ENCODE measurements around the gene WDR81. TPM values are rescaled to one million over a fixed set of nuclear protein-coding genes. Genes with fewer than 3 reads are reported as not detected.
"Not testable (repeated sequence)": the region's sequence is repeated elsewhere in the genome, so short reads cannot be mapped to it uniquely, and the experiment has no call there.

Gene WDR81
- total RNA-seq, 1 experiment from 2014 or later = 29.5 TPM

DNA sequence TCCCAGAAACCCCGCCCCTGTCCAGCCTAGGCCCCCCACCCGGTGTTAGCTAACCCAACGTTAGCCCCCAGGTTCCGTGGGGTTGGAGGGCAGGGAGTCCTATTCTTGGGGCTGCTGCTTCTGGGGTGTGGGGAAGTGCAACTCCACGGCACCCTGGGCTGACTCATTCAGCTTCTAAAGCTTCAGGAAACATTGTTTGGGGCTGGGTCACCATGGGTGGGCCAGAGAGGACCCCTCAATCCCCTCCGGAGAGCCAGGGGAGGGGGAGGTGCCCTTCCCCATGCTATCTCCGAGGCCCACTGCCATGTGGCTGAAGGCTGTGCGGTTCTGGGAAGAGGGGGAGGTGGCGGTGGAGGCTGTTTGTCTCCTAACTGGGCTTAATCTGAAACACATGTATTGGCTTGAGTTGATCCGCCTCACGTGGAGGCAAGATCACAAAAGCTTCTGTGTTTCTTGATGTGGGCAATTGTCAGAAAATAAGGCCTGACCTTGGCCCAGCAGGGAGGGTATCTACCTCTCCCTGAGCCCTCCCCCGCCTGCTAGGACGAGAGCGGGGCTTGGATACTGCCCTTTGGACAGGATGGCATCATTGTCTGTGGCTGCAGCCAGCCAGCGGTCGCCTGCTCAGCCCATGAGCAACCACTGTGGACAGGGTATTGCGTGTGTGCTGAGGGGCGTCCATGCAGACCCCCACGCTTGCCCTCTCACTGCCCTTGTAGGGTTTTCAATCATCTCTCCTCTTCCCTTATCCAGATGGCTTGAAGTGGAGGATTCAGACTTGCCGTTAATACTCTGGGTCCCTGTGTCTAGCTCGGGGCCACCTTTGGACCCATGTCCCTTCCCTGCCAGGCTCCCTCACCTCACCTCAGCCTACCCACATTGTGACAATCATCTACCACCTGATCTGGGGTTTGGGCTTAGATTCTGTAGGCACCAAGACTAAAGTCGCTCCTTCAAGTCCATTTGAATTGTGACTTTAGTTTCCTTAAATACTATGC, 38.7 kb downstream of the WDR81 start:
- Histone ChIP-seq H3K4me1 (ENCODE audit: control insufficient read depth, insufficient read depth, low read length) (peaks cover 9% of the 10 kb centered on the region), H3K27ac (ENCODE audit: low read length) (no peak overlapping the region), H3K4me3 (ENCODE audit: low read depth in 2 of 2, low read length in 2 of 2) (no peak overlapping the region; a peak in 1 of 4 replicates), H3K9me3 (ENCODE audit: control insufficient read depth, insufficient read depth, low read depth, low read length) (no peaks in the 10 kb centered on the region), H3K27me3 (ENCODE audit: control insufficient read depth, insufficient read depth, low read length) (no peaks in the 10 kb centered on the region), H3K36me3 (ENCODE audit: control insufficient read depth, insufficient read depth, low read length) (no peaks in the 10 kb centered on the region)
- TF ChIP-seq, protein P1, sequence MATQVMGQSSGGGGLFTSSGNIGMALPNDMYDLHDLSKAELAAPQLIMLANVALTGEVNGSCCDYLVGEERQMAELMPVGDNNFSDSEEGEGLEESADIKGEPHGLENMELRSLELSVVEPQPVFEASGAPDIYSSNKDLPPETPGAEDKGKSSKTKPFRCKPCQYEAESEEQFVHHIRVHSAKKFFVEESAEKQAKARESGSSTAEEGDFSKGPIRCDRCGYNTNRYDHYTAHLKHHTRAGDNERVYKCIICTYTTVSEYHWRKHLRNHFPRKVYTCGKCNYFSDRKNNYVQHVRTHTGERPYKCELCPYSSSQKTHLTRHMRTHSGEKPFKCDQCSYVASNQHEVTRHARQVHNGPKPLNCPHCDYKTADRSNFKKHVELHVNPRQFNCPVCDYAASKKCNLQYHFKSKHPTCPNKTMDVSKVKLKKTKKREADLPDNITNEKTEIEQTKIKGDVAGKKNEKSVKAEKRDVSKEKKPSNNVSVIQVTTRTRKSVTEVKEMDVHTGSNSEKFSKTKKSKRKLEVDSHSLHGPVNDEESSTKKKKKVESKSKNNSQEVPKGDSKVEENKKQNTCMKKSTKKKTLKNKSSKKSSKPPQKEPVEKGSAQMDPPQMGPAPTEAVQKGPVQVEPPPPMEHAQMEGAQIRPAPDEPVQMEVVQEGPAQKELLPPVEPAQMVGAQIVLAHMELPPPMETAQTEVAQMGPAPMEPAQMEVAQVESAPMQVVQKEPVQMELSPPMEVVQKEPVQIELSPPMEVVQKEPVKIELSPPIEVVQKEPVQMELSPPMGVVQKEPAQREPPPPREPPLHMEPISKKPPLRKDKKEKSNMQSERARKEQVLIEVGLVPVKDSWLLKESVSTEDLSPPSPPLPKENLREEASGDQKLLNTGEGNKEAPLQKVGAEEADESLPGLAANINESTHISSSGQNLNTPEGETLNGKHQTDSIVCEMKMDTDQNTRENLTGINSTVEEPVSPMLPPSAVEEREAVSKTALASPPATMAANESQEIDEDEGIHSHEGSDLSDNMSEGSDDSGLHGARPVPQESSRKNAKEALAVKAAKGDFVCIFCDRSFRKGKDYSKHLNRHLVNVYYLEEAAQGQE (IDR thresholded peaks at IDR 0.05; ENCODE audit: insufficient read depth in 1 of 2, low read depth in 2 of 2, low read length in 1 of 2) = no peak
- no peak for TF ChIP-seq TCF7L2 (IDR thresholded peaks at IDR 0.05; ENCODE audit: low read depth, low read length)
- TF ChIP-seq POLR2AphosphoS5 (IDR thresholded peaks at IDR 0.05; ENCODE audit: low read depth, low read length) = no peak
- TF ChIP-seq, protein P2, sequence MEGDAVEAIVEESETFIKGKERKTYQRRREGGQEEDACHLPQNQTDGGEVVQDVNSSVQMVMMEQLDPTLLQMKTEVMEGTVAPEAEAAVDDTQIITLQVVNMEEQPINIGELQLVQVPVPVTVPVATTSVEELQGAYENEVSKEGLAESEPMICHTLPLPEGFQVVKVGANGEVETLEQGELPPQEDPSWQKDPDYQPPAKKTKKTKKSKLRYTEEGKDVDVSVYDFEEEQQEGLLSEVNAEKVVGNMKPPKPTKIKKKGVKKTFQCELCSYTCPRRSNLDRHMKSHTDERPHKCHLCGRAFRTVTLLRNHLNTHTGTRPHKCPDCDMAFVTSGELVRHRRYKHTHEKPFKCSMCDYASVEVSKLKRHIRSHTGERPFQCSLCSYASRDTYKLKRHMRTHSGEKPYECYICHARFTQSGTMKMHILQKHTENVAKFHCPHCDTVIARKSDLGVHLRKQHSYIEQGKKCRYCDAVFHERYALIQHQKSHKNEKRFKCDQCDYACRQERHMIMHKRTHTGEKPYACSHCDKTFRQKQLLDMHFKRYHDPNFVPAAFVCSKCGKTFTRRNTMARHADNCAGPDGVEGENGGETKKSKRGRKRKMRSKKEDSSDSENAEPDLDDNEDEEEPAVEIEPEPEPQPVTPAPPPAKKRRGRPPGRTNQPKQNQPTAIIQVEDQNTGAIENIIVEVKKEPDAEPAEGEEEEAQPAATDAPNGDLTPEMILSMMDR (IDR thresholded peaks at IDR 0.05) = no peak
- no peak for TF ChIP-seq SIN3A (IDR thresholded peaks at IDR 0.05; ENCODE audit: borderline replicate concordance, insufficient read depth, low read depth, low read length)
- DNase-seq (ENCODE audit: low read depth, low spot score) (no peak), ATAC-seq (no peak; the same call in 1 of the 2 replicates)
- ChIA-PET POLR2A (no interaction called here), CTCF (no interaction called here)
- no TSS peak for BruUV-seq (replicated peaks)
- in situ Hi-C loops (cut with HindIII; ENCODE audit: low pct_unique_long_range_greater_than_20kb, low sequenced_read_pairs) = no loop called here
- intact Hi-C loops (cut with micrococcal nuclease; ENCODE audit: unreplicated experiment) = no loop called here

DNA sequence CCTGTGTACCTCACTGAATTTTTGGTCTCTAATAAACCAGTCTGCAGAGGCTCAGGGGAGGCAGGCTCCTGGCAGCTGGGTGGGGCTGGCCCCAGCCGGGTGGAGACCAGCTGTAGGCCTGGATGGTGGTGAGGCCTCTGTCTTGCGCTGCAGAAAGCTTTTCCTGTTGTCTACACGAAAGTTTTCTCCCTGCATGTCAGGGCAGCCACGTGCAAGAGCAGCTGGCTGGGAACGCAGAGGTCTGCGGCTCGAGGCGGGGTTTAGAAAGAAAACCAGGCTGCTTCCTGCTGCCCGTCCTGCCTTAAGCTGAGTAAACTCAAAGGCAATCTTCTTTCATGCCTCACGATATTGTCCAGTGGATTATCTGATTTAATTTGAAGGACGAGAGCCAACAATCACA, 39.8 kb downstream of the WDR81 start:
- H3K27ac ChIP-seq (ENCODE audit: low read length) = no peak overlapping the region
- H3K9me3 ChIP-seq (ENCODE audit: control insufficient read depth, insufficient read depth, low read depth, low read length) = no peaks in the 10 kb centered on the region
- in situ Hi-C loops (cut with HindIII; ENCODE audit: low pct_unique_long_range_greater_than_20kb, low sequenced_read_pairs) = no loop called here
- ATAC-seq (no peak), DNase-seq (ENCODE audit: low read depth, low spot score) (no peak)
- CTCF ChIA-PET = no interaction called here
- H3K27me3 ChIP-seq (ENCODE audit: control insufficient read depth, insufficient read depth, low read length) = no peaks in the 10 kb centered on the region
- H3K4me1 ChIP-seq (ENCODE audit: control insufficient read depth, insufficient read depth, low read length) = peaks cover 10% of the 10 kb centered on the region
- TF ChIP-seq, protein P1 (IDR thresholded peaks at IDR 0.05; ENCODE audit: insufficient read depth in 1 of 2, low read depth in 2 of 2, low read length in 1 of 2) = no peak
- TF ChIP-seq, protein P2 (IDR thresholded peaks at IDR 0.05) = no peak
- TF ChIP-seq TCF7L2 (IDR thresholded peaks at IDR 0.05; ENCODE audit: low read depth, low read length) = no peak
- no peak for TF ChIP-seq POLR2AphosphoS5 (IDR thresholded peaks at IDR 0.05; ENCODE audit: low read depth, low read length)
- no peak for TF ChIP-seq SIN3A (IDR thresholded peaks at IDR 0.05; ENCODE audit: borderline replicate concordance, insufficient read depth, low read depth, low read length)
- no peak overlapping the region for H3K4me3 ChIP-seq (ENCODE audit: low read depth in 2 of 2, low read length in 2 of 2)
- POLR2A ChIA-PET = no interaction called here
- BruUV-seq (replicated peaks) = no TSS peak
- intact Hi-C loops (cut with micrococcal nuclease; ENCODE audit: unreplicated experiment) = no loop called here
- no peaks in the 10 kb centered on the region for H3K36me3 ChIP-seq (ENCODE audit: control insufficient read depth, insufficient read depth, low read length)

GRCh38 chr17:1764705-1765104, 40.2 kb downstream of the WDR81 start:
- H3K9me3 ChIP-seq (ENCODE audit: control insufficient read depth, insufficient read depth, low read depth, low read length); H3K27ac ChIP-seq (ENCODE audit: low read length); ATAC-seq; H3K4me3 ChIP-seq (ENCODE audit: low read depth in 2 of 2, low read length in 2 of 2); DNase-seq (ENCODE audit: low read depth, low spot score); POLR2A ChIA-PET; in situ Hi-C loops (cut with HindIII; ENCODE audit: low pct_unique_long_range_greater_than_20kb, low sequenced_read_pairs); intact Hi-C loops (cut with micrococcal nuclease; ENCODE audit: unreplicated experiment); CTCF ChIA-PET; H3K27me3 ChIP-seq (ENCODE audit: control insufficient read depth, insufficient read depth, low read length); BruUV-seq (replicated peaks); H3K36me3 ChIP-seq (ENCODE audit: control insufficient read depth, insufficient read depth, low read length): not testable (repeated sequence)
- H3K4me1 ChIP-seq (ENCODE audit: control insufficient read depth, insufficient read depth, low read length) = peaks cover 14% of the 10 kb centered on the region

All from Panc1 (cell line).